ENCODE data around the gene SNRPB.

DNA sequence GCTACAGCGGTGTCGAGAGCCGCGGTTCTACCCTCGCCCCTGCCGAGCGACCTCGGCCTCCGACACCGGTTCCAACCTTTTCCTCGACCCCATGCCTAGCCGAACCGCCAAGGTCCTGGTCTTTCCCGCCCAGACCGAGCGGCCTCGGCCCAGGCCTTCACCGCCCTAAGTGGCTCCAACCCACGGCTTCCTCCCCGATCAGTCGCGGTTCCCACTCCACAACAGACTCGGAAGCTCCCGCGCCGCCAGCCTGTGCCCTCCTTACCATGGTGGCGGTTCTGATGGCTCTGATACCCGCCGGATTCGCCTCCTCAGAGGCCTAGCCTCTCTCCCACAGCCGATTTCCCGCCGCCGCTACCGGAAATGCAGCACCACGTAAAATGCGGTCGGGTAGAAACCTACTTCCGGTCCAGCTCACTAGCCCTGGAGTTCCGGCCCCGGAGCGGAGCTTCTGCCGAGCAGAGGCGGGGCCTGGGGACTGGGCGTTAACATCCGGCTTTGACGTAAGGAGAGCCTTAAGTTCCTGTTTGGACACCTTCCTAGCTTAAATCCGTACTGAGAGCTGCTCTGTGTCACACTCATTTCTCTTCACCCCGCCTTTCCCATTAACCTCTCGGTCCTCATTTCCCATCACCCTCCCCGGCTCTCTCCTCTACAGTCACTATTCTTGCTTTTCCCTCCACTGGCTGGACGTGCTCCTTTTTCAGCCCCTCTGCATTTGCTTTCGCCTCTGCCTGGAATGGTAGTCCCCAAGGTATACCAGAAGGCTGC is at the start of gene SNRPB:
- TF ChIP-seq POLR2A (IDR thresholded peaks at IDR 0.05; ENCODE audit: low read length) (peak; percentile 98), GATA1 (IDR thresholded peaks at IDR 0.05; ENCODE audit: low read depth, low read length) (no peak)
